WTC11 (cell line): ENCODE data around the gene PTPRN2.

Experiments
- AFF4 ChIP-seq: sonication (generic); formaldehyde crosslinking; IDR thresholded peaks from 2 replicates; pipeline ENCODE4 v1.8.1; 2023; ENCODE audit warnings: mild to moderate bottlenecking, missing genetic modification reagents, borderline replicate concordance
- CTCF ChIP-seq: fragments of 200-600 bp; IDR thresholded peaks from 2 replicates; pipeline ENCODE4 v1.8.0; 2022; ENCODE audit warnings: antibody characterized with exemption
- FOXJ3 ChIP-seq: sonication (generic); formaldehyde crosslinking; IDR thresholded peaks from 2 replicates; pipeline ENCODE4 v1.9.0; 2021; ENCODE audit warnings: missing genetic modification reagents, mild to moderate bottlenecking, borderline replicate concordance
- MAX ChIP-seq: sonication (generic); formaldehyde crosslinking; IDR thresholded peaks from 2 replicates; pipeline ENCODE4 v1.8.0; 2022; ENCODE audit warnings: mild to moderate bottlenecking, missing genetic modification reagents
- MLX ChIP-seq: sonication (generic); formaldehyde crosslinking; IDR thresholded peaks from 2 replicates; pipeline ENCODE4 v1.8.1; 2023; ENCODE audit warnings: mild to moderate bottlenecking, missing genetic modification reagents, moderate library complexity
- RELA ChIP-seq: sonication (generic); formaldehyde crosslinking; IDR thresholded peaks from 2 replicates; pipeline ENCODE4 v1.8.1; 2022; ENCODE audit warnings: missing genetic modification reagents, mild to moderate bottlenecking, borderline replicate concordance
- TEAD4 ChIP-seq: sonication (generic); formaldehyde crosslinking; IDR thresholded peaks from 2 replicates; pipeline ENCODE4 v1.8.0; 2022; ENCODE audit warnings: mild to moderate bottlenecking, missing genetic modification reagents
- USF2 ChIP-seq: sonication (generic); formaldehyde crosslinking; IDR thresholded peaks from 2 replicates; pipeline ENCODE4 v1.8.1; 2023; ENCODE audit warnings: mild to moderate bottlenecking, missing genetic modification reagents, moderate library complexity

GRCh38 chr7:158392251-158392650 lies 195.4 kb downstream of the PTPRN2 start:
- TF ChIP-seq TEAD4 (CRISPR knock-in tag), result no peak
- TF ChIP-seq USF2, result no peak
- TF ChIP-seq FOXJ3 (CRISPR knock-in tag), result no peak
- no peak for TF ChIP-seq MAX
- TF ChIP-seq CTCF, result no peak
- no peak for TF ChIP-seq RELA (CRISPR knock-in tag)
- TF ChIP-seq MLX (CRISPR knock-in tag), result no peak
- TF ChIP-seq AFF4 (CRISPR knock-in tag), result no peak
